HepG2 (cell line): ENCODE measurements around the gene PDCD10. TPM values are rescaled to one million over a fixed set of nuclear protein-coding genes. Genes with fewer than 3 reads are reported as not detected.
A peak's percentile ranks its signal among the peaks of the same experiment; 100 is the strongest.

Experiments used
- E2F5 ChIP-seq: sonication (generic); formaldehyde crosslinking; conservative IDR thresholded peaks from 2 replicates; pipeline ENCODE4 v1.4.0; 2020; ENCODE audit warnings: missing genetic modification reagents
- FOSL2 ChIP-seq: sonication (generic); formaldehyde crosslinking; IDR thresholded peaks from 2 replicates; pipeline ENCODE4 v1.4.0; 2020; ENCODE audit warnings: missing genetic modification reagents
- GMEB1 ChIP-seq: sonication (generic); formaldehyde crosslinking; IDR thresholded peaks from 2 replicates; pipeline ENCODE4 v1.5.1; 2020; ENCODE audit warnings: missing genetic modification reagents, mild to moderate bottlenecking, borderline replicate concordance
- KDM4B ChIP-seq: sonication (generic); formaldehyde crosslinking; IDR thresholded peaks from 2 replicates; pipeline ENCODE4 v1.4.0; 2020; ENCODE audit warnings: missing genetic modification reagents
- MTF1 ChIP-seq: sonication (generic); formaldehyde crosslinking; IDR thresholded peaks from 2 replicates; pipeline ENCODE4 v1.5.0; 2020; ENCODE audit warnings: missing genetic modification reagents
- MXD1 ChIP-seq: sonication (generic); formaldehyde crosslinking; IDR thresholded peaks from 2 replicates; pipeline ENCODE4 v1.4.0; 2020; ENCODE audit warnings: mild to moderate bottlenecking, missing genetic modification reagents
- NONO ChIP-seq, 2 experiments: fragments of 450-650 bp in 1 of 2; sonication (generic) in 1 of 2; formaldehyde crosslinking in 1 of 2; IDR thresholded peaks in 1 of 2; conservative IDR thresholded peaks in 1 of 2; 2 replicates each; pipeline versions ENCODE4 v1.6.1 to v1.8.0; 2017 to 2022; ENCODE audit warnings: mild to moderate bottlenecking in 1 of 2, missing genetic modification reagents in 1 of 2, moderate library complexity in 1 of 2
- SNAPC5 ChIP-seq: sonication (generic); formaldehyde crosslinking; IDR thresholded peaks from 2 replicates; pipeline ENCODE4 v1.8.1; 2023; ENCODE audit warnings: mild to moderate bottlenecking, missing genetic modification reagents, borderline replicate concordance
- ZBTB42 ChIP-seq: sonication (generic); formaldehyde crosslinking; IDR thresholded peaks from 2 replicates; pipeline ENCODE4 v1.5.0; 2020; ENCODE audit warnings: mild to moderate bottlenecking, missing genetic modification reagents
- ZNF136 ChIP-seq: sonication (generic); formaldehyde crosslinking; IDR thresholded peaks from 2 replicates; pipeline ENCODE4 v1.8.1; 2022; ENCODE audit warnings: low read depth, mild to moderate bottlenecking, moderate library complexity, missing genetic modification reagents
- ZNF296 ChIP-seq: sonication (generic); formaldehyde crosslinking; conservative IDR thresholded peaks from 2 replicates; pipeline ENCODE4 v1.5.0; 2020; ENCODE audit warnings: mild to moderate bottlenecking, missing genetic modification reagents
- ZNF350 ChIP-seq: sonication (generic); formaldehyde crosslinking; IDR thresholded peaks from 2 replicates; pipeline ENCODE4 v1.4.0; 2020; ENCODE audit warnings: mild to moderate bottlenecking, low read depth, missing genetic modification reagents, borderline replicate concordance
- ZNF556 ChIP-seq: sonication (generic); formaldehyde crosslinking; IDR thresholded peaks from 2 replicates; pipeline ENCODE4 v1.4.0; 2020; ENCODE audit warnings: mild to moderate bottlenecking, missing genetic modification reagents, borderline replicate concordance
- ZNF609 ChIP-seq: sonication (generic); formaldehyde crosslinking; IDR thresholded peaks from 2 replicates; pipeline ENCODE4 v1.4.0; 2020; ENCODE audit warnings: mild to moderate bottlenecking, missing genetic modification reagents, borderline replicate concordance
- ZNF687 ChIP-seq: sonication (generic); formaldehyde crosslinking; IDR thresholded peaks from 2 replicates; pipeline ENCODE4 v1.5.1; 2020; ENCODE audit warnings: mild to moderate bottlenecking, missing genetic modification reagents, moderate library complexity
- polyA plus RNA-seq, 8 experiments: library from polyadenylated mRNA; depleted of rRNA in 3 of 8; stranded (reverse) in 7 of 8; unstranded in 1 of 8; fragments of >200 nt; fragmentation: Illumina TruSeq in 4 of 8; extraction: Trizol in 4 of 8; gene quantifications; 2 replicates each; pipeline versions ENCODE4 v1.2.1 to v1.2.3, GENCODE V29; 2011 to 2016; ENCODE audit warnings: low read depth in 4 of 8, missing spikeins in 1 of 8, mixed read lengths in 1 of 8; ENCODE audit not compliant: insufficient read depth in 1 of 8
- total RNA-seq, 5 experiments: library from RNA; depleted of rRNA; stranded (reverse); fragments of >200 nt; fragmentation: Illumina TruSeq; extraction: Trizol; gene quantifications; 2 replicates each; pipeline ENCODE4 v1.2.3, GENCODE V29; 2016; ENCODE audit warnings: low read depth in 1 of 5

The PDCD10 gene
- total and polyA plus RNA-seq, 2 of the 13 experiments (the other 11 are each of a cell fraction or from before 2014, with no cell fraction given): 48.5 to 53.9 TPM

GRCh38 chr3:167734498-167735232, at the start of gene PDCD10 (continued):
- peak; percentile 75 for TF ChIP-seq ZNF687
- no peak; the same call in 1 of the 2 replicates for TF ChIP-seq MXD1 (CRISPR knock-in tag)
- TF ChIP-seq GMEB1: peak; percentile 88
- no peak for TF ChIP-seq ZNF556 (CRISPR knock-in tag)
- TF ChIP-seq ZNF136 (CRISPR knock-in tag): no peak
- no peak; the same call in 1 of the 2 replicates for TF ChIP-seq ZBTB42
- no peak for TF ChIP-seq NONO (IDR thresholded peaks at IDR 0.05)
- TF ChIP-seq NONO (CRISPR knock-in tag; conservative IDR thresholded peaks at IDR 0.05): peak; percentile 70; the same call in 1 of the 2 replicates
- no peak for TF ChIP-seq ZNF609 (CRISPR knock-in tag)
- no peak for TF ChIP-seq SNAPC5
- no peak for TF ChIP-seq ZNF296 (CRISPR knock-in tag)
- TF ChIP-seq E2F5: peak; percentile 57; the same call in 1 of the 2 replicates
- no peak for TF ChIP-seq MTF1 (CRISPR knock-in tag)
- TF ChIP-seq KDM4B (CRISPR knock-in tag): no peak
- TF ChIP-seq ZNF350: peak; percentile 87; the same call in 1 of the 2 replicates
- TF ChIP-seq FOSL2 (CRISPR knock-in tag): peak; percentile 43; the same call in 1 of the 2 replicates
